HepG2 (cell line): ENCODE measurements around the gene FMOD. TPM values are rescaled to one million over a fixed set of nuclear protein-coding genes. Genes with fewer than 3 reads are reported as not detected.

Source experiments
- ATAC-seq: fragments of 200-7000 bp; cut with Tn5 transposase; 3 replicates; pipeline ENCODE4 v1.9.1; 2020; ENCODE audit warnings: mild to moderate bottlenecking, moderate library complexity
- BruUV-seq: library from RNA; stranded (reverse); fragments of 400-500 nt; replicated peaks from 2 replicates; lab custom pipeline; 2021; lab: Mats Ljungman, UMichigan
- CTCF ChIA-PET: fragments of 300-600 bp; formaldehyde crosslinking; extraction: SDS; loops from one replicate; lab custom pipeline; 2021; ENCODE audit warnings: low total read pairs, inconsistent platforms, low intra/inter-chr PET ratio; lab: Yijun Ruan, JAX
- POLR2A ChIA-PET: fragments of 350-600 bp; sonication (Branson Sonifier 250); formaldehyde crosslinking; loops from one replicate; lab custom pipeline; 2020; ENCODE audit warnings: antibody characterized with exemption, inconsistent platforms; lab: Yijun Ruan, JAX
- DNase-seq: peaks from one replicate; pipeline ENCODE4 v3.0.0-alpha.2; 2015; ENCODE audit warnings: low spot score
- FAIRE-seq: peaks from 3 replicates; lab custom pipeline; 2011; peaks lifted over from hg19 to GRCh38; lab: Jason Lieb, UNC
- H2AFZ ChIP-seq: one replicate; pipeline ENCODE4 v1.6.1; 2011; ENCODE audit warnings: low read length, inconsistent platforms
- H3K27ac ChIP-seq: fragments of 300-600 bp; 3 replicates; pipeline ENCODE4 v1.8.0; 2011; ENCODE audit warnings: mixed run types, mild to moderate bottlenecking, mixed read lengths, low read length, inconsistent platforms; ENCODE audit not compliant: insufficient read depth; ENCODE audit errors: extremely low read length
- H3K27me3 ChIP-seq, 2 experiments: fragments of 200-600 bp in 1 of 2; 2 replicates in 1 of 2; 3 replicates in 1 of 2; pipeline versions ENCODE4 v1.6.0 to v1.8.0; 2011; ENCODE audit warnings: low read length in 2 of 2, mild to moderate bottlenecking in 2 of 2, moderate library complexity in 2 of 2, inconsistent platforms in 1 of 2; ENCODE audit not compliant: insufficient read depth in 2 of 2, control insufficient read depth in 1 of 2
- H3K36me3 ChIP-seq, 2 experiments: fragments of 200-600 bp in 1 of 2; replicated peaks in 1 of 2; 2 replicates in 1 of 2; 3 replicates in 1 of 2; pipeline versions ENCODE4 v1.5.1 to v1.8.0; 2011; ENCODE audit warnings: low read length in 2 of 2, inconsistent platforms in 1 of 2; ENCODE audit not compliant: insufficient read depth in 2 of 2, control insufficient read depth in 1 of 2
- H3K4me1 ChIP-seq: 2 replicates; pipeline ENCODE4 v1.5.1; 2012; ENCODE audit warnings: low read length, inconsistent platforms; ENCODE audit not compliant: insufficient read depth
- H3K4me2 ChIP-seq: 2 replicates; pipeline ENCODE4 v1.6.0; 2011; ENCODE audit warnings: low read depth, low read length, inconsistent platforms
- H3K4me3 ChIP-seq, 3 experiments: fragments of 200-600 bp in 1 of 3; sonication (generic), shearing (Covaris generic) in 1 of 3; replicated peaks in 1 of 3; 2 replicates each; pipeline ENCODE4 v1.5.1; 2011 to 2016; ENCODE audit warnings: low read length in 3 of 3, inconsistent platforms in 2 of 3, low read depth in 2 of 3, mild to moderate bottlenecking in 2 of 3, control low read depth in 1 of 3, mixed read lengths in 1 of 3; ENCODE audit not compliant: insufficient read depth in 1 of 3
- H3K79me2 ChIP-seq: one replicate; pipeline ENCODE4 v1.6.1; 2011; ENCODE audit warnings: low read length, inconsistent platforms; ENCODE audit not compliant: insufficient read depth
- H3K9ac ChIP-seq: 2 replicates; pipeline ENCODE4 v1.6.0; 2011; ENCODE audit warnings: mild to moderate bottlenecking, low read depth, low read length, inconsistent platforms; ENCODE audit not compliant: insufficient read depth
- H3K9me3 ChIP-seq: 2 replicates; pipeline ENCODE4 v1.5.1; 2012; ENCODE audit warnings: mild to moderate bottlenecking, low read length
- H4K20me1 ChIP-seq: 2 replicates; pipeline ENCODE4 v1.6.0; 2011; ENCODE audit warnings: inconsistent platforms, mild to moderate bottlenecking, low read length, moderate library complexity; ENCODE audit not compliant: insufficient read depth
- GPBP1L1 ChIP-seq: sonication (generic); formaldehyde crosslinking; IDR thresholded peaks from 2 replicates; pipeline ENCODE4 v1.5.0; 2020; ENCODE audit warnings: mild to moderate bottlenecking, missing genetic modification reagents
- HNF4A ChIP-seq: sonication (generic); formaldehyde crosslinking; IDR thresholded peaks from 2 replicates; pipeline ENCODE4 v1.4.0; 2020; ENCODE audit warnings: missing genetic modification reagents
- NFE2L1 ChIP-seq: sonication (generic); formaldehyde crosslinking; IDR thresholded peaks from 2 replicates; pipeline ENCODE4 v1.4.0; 2020; ENCODE audit warnings: missing genetic modification reagents, mild to moderate bottlenecking, borderline replicate concordance
- SMYD3 ChIP-seq: sonication (generic); formaldehyde crosslinking; IDR thresholded peaks from 2 replicates; pipeline ENCODE4 v1.8.1; 2023; ENCODE audit warnings: mild to moderate bottlenecking, missing genetic modification reagents
- SP1 ChIP-seq, 2 experiments: fragments of 450-650 bp in 1 of 2; sonication (generic) in 1 of 2; formaldehyde crosslinking in 1 of 2; IDR thresholded peaks; 2 replicates each; pipeline versions ENCODE4 v1.4.0 to v1.6.1; 2016 to 2020; ENCODE audit warnings: missing genetic modification reagents in 1 of 2
- TP53 ChIP-seq: sonication (generic); formaldehyde crosslinking; conservative IDR thresholded peaks from 2 replicates; pipeline ENCODE4 v1.4.0; 2020; ENCODE audit warnings: missing genetic modification reagents
- ZBTB1 ChIP-seq: sonication (generic); formaldehyde crosslinking; IDR thresholded peaks from 2 replicates; pipeline ENCODE4 v1.4.0; 2020; ENCODE audit warnings: missing genetic modification reagents, borderline replicate concordance
- ZKSCAN8 ChIP-seq: IDR thresholded peaks from 2 replicates; pipeline ENCODE4 v1.6.1; 2016; ENCODE audit warnings: borderline replicate concordance, missing genetic modification reagents, missing compliant biosample characterization
- ZNF10 ChIP-seq: sonication (generic); formaldehyde crosslinking; IDR thresholded peaks from 2 replicates; pipeline ENCODE4 v1.4.0; 2020; ENCODE audit warnings: mild to moderate bottlenecking, low read depth, missing genetic modification reagents, borderline replicate concordance
- ZNF343 ChIP-seq: sonication (generic); formaldehyde crosslinking; IDR thresholded peaks from 2 replicates; pipeline ENCODE4 v1.4.0; 2020; ENCODE audit warnings: mild to moderate bottlenecking, missing genetic modification reagents
- ZNF644 ChIP-seq: IDR thresholded peaks from 2 replicates; pipeline ENCODE4 v1.6.1; 2016; ENCODE audit warnings: low read depth
- ZNF646 ChIP-seq: sonication (generic); formaldehyde crosslinking; IDR thresholded peaks from 2 replicates; pipeline ENCODE4 v1.9.0; 2021; ENCODE audit warnings: mild to moderate bottlenecking, missing genetic modification reagents
- ZNF691 ChIP-seq: sonication (generic); formaldehyde crosslinking; IDR thresholded peaks from 2 replicates; pipeline ENCODE4 v1.4.0; 2020; ENCODE audit warnings: missing genetic modification reagents, low read depth, mild to moderate bottlenecking, borderline replicate concordance
- ZSCAN29 ChIP-seq: sonication (generic); formaldehyde crosslinking; conservative IDR thresholded peaks from 2 replicates; pipeline ENCODE4 v1.4.0; 2020; ENCODE audit warnings: mild to moderate bottlenecking, missing genetic modification reagents
- WGBS: methylation state at CpG from one replicate; pipeline ENCODE4 v1.1.6; 2017; ENCODE audit warnings: low lambda C conversion rate; 5-methylcytosine and 5-hydroxymethylcytosine counted together
- in situ Hi-C: cut with HindIII; loops from 2 replicates; pipeline ENCODE4 v1.10.0; 2017; ENCODE audit warnings: low pct_unique_long_range_greater_than_20kb; ENCODE audit not compliant: extremely low pct_ligation_motif_present
- intact Hi-C: fragments of 100-400 bp; cut with micrococcal nuclease; formaldehyde crosslinking; loops from one replicate; pipeline ENCODE4 v1.10.0; 2022; ENCODE audit not compliant: unreplicated experiment
- polyA plus RNA-seq, 8 experiments: library from polyadenylated mRNA; depleted of rRNA in 3 of 8; stranded (reverse) in 7 of 8; unstranded in 1 of 8; fragments of >200 nt; fragmentation: Illumina TruSeq in 4 of 8; extraction: Trizol in 4 of 8; gene quantifications; 2 replicates each; pipeline versions ENCODE4 v1.2.1 to v1.2.3, GENCODE V29; 2011 to 2016; ENCODE audit warnings: low read depth in 4 of 8, missing spikeins in 1 of 8, mixed read lengths in 1 of 8; ENCODE audit not compliant: insufficient read depth in 1 of 8
- total RNA-seq, 5 experiments: library from RNA; depleted of rRNA; stranded (reverse); fragments of >200 nt; fragmentation: Illumina TruSeq; extraction: Trizol; gene quantifications; 2 replicates each; pipeline ENCODE4 v1.2.3, GENCODE V29; 2016; ENCODE audit warnings: low read depth in 1 of 5

The FMOD gene
- total and polyA plus RNA-seq, 2 of the 13 experiments (the other 11 are each of a cell fraction or from before 2014, with no cell fraction given): 0.08 TPM; not detected in 1

GRCh38 chr1:203349773-203350524 lies 973 bp downstream of the FMOD start:
- POLR2A ChIA-PET: no interaction called here
- 0% methylated on average over 1 of the region's 4 CpGs for WGBS
- Histone ChIP-seq H4K20me1 (no peaks in the 10 kb centered on the region), H3K4me1 (peaks cover 16% of the 10 kb centered on the region), H3K36me3 (no peaks in the 10 kb centered on the region), H2AFZ (no peak overlapping the region), H3K4me3 (no peak overlapping the region), H3K27ac (no peak overlapping the region), H3K27me3 (peaks cover 1 to 4% of the 10 kb centered on the region in 2 experiments; a peak in 2 of 5 replicates), H3K9ac (no peak overlapping the region), H3K4me2 (no peak overlapping the region), H3K9me3 (no peaks in the 10 kb centered on the region), H3K79me2 (no peaks in the 10 kb centered on the region)
- CTCF ChIA-PET: no interaction called here
- DNase-seq (no peak), FAIRE-seq (no peak), ATAC-seq (no peak)
- in situ Hi-C loops: no loop called here
- no TSS peak for BruUV-seq
- intact Hi-C loops: no loop called here
- TF ChIP-seq ZKSCAN8 (CRISPR knock-in tag) (no peak), SMYD3 (no peak), SP1 (IDR thresholded peaks at IDR 0.05) (no peak), SP1 (CRISPR knock-in tag; IDR thresholded peaks at IDR 0.05) (no peak), ZNF646 (no peak), ZNF691 (no peak), ZNF343 (CRISPR knock-in tag) (no peak), TP53 (CRISPR knock-in tag) (no peak), ZSCAN29 (no peak), GPBP1L1 (CRISPR knock-in tag) (no peak), HNF4A (CRISPR knock-in tag) (no peak), ZNF644 (CRISPR knock-in tag) (no peak), NFE2L1 (CRISPR knock-in tag) (no peak), ZNF10 (CRISPR knock-in tag) (no peak), ZBTB1 (CRISPR knock-in tag) (no peak)
